Activated CD4-positive, alpha-beta T cell treated with anti-CD3 and anti-CD28 coated beads, Interleukin-2, Interleukin-4, amounts not matched to agents 100 ng/mL and 50 ng/mL, durations not matched to agents 16 hours and 8 hours (primary cell): ENCODE results near the gene TECR.
"Not testable (repeated sequence)": the region's sequence is repeated elsewhere in the genome, so short reads cannot be mapped to it uniquely, and the experiment has no call there.

Experiments
- DNase-seq: peaks from one replicate; pipeline ENCODE4 v3.0.0-alpha.2; 2020; ENCODE audit warnings: low spot score

Gene TECR

DNA sequence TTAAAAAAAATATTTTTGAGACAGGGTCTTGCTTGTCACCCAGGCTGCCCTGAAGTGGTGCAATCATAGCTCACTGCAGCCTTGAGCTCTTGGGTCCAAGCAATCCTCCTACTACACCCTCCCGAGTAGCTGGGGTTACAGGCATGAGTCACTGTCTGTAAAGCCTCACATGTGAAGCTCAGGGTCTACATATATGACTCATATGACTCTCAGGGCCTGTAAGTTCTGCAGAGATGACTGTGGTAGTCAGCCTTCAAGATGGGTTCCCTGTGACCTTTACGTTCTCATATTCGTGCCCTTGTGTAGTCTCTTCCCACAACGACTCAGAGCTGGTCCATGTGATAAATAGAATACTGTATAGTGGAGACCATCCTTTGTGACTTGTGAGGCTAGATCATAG, 60.0 kb downstream of the TECR start:
- peak; percentile 60 for DNase-seq

DNA sequence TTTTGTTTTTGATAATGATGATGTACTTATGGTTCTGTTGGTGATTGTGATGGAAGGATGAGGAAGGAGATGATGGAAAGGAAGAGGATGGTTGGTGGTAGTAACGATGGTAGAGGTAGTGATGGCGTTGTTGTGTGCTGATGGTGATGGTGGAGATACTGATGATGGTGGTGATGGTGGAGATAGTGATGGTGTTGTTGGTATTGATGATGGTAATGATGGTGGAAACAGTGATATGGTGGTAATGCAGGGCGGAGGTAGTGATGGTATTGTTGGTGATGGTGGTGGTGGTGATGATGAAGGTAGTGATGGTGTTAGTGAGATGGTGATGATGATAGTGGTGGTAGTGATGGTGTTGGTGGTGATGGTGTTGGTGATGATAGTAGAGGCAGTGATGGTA, 66.2 kb downstream of the TECR start:
- DNase-seq, result no peak

DNA sequence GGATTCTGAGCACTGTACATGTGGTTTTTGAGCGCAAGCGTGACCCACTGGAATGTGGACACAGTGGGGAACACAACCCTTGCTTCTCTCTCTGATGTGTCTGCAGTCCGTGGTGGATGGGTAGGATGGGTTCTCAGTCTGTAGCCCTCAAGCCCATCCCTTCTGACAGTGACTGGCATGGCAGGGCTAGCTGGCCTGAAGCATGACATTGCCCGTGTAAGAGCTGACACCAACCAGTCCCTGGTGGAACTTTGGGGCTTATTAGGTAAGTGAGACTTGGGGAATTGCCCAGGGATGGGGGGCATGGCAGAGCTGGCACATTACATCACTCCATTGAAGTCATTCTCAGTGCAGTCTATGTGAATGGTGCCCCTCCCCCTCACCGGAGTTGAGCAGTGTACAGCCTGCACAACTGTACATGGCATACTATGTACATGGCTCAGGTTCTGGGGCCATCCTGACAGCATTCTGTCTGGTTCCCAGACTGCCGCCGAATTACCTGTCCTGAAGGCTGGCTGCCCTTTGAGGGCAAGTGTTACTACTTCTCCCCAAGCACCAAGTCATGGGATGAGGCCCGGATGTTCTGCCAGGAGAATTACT, 70.3 kb downstream of the TECR start:
- DNase-seq, result no peak

DNA sequence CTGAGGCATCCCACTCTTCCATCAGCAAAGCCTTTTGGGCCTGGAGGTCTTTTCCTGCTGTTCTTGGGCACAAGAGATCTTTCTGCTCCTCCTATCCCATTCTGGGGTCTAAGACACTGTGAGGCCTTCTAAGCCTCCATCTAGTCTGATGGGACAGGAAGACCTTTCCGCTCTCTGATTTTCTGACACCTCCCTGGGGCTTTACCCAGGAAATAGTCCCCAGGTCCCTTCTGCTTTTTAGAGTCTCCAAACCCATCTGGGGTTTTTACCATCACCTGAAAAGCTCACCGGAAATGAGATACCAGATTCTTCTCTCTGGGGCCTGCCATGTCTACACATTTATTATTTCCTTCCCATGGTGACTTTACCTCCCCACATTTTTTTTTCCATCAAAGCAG, 74.6 kb downstream of the TECR start:
- no peak for DNase-seq

- DNase-seq, result no peak
Observed at GRCh38 chr19:14606627-14607026, 77.2 kb downstream of the TECR start.

DNA sequence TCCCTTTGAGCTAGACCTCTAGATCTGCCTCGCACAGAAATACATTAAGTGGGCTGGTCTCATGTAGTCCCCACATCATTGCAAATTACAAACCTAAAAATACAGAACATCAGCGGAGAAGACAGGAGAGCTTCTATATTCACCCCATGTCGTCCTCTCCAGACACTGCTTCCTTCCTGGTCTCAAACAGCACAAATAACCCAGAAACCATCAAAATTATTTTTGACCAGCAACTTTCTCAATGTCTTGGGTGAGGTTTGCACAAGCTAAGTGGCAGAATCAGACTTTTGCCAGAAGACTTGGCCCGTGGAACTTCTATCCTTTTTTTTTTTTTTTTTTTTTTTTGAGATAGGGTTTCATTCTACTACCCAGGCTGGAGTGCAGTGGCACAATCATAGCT, 81.7 kb downstream of the TECR start:
- DNase-seq, result no peak

DNA sequence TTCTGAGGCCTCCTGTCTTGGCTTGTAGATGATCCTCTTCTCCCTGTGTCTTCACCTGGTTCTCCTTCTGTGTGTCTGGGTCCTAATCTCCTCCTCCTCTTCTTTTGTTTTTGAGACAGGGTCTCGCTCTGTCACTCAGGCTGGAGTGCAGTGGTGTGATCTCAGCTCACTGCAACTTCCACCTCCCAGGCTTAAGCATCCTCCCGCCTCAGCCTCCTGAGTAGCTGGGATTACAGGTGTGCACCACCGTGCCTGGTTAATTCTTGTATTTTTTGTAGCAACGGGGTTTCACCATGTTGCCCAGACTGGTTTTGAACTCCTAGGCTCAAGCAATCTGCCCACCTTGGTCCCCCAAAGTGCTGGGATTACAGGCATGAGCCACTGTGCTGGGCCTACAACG, 82.8 kb downstream of the TECR start:
- DNase-seq, result not testable (repeated sequence)

- no peak for DNase-seq
Observed at GRCh38 chr19:14612657-14613056, 83.3 kb downstream of the TECR start.

- not testable (repeated sequence) for DNase-seq
Observed at GRCh38 chr19:14613399-14614098, 84.2 kb downstream of the TECR start.

DNA sequence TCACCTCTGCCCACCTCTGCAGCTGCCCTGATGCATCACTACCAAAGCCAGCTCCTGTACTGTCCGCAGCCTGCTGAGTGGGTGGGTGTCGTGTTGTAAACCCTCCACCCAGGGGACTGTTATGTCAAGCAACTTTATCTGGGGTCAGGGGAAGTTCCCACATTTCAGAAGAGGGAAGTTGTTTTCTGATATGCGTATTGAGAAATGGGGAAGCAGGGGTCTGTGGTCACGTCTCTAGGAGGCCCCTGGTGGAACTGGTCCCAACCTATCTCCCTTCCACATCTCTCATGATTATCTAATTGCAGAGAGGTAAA, 84.7 kb downstream of the TECR start:
- DNase-seq, result no peak
